HepG2 (cell line): ENCODE data around the gene B3GALT6. TPM values are rescaled to one million over a fixed set of nuclear protein-coding genes. Genes with fewer than 3 reads are reported as not detected.

Experiments used
- EZH2 ChIP-seq: conservative IDR thresholded peaks from 2 replicates; pipeline ENCODE4 v1.6.1; 2012; ENCODE audit warnings: mild to moderate bottlenecking, low read depth, low read length, moderate library complexity
- MAFF ChIP-seq: IDR thresholded peaks from 2 replicates; pipeline ENCODE4 v1.6.1; 2011; ENCODE audit warnings: low read depth, low read length, improper control_type of control experiment
- ZNF501 ChIP-seq: sonication (generic); formaldehyde crosslinking; IDR thresholded peaks from 2 replicates; pipeline ENCODE4 v1.5.1; 2020; ENCODE audit warnings: mild to moderate bottlenecking, moderate library complexity, missing genetic modification reagents
- ZNF550 ChIP-seq: sonication (generic); formaldehyde crosslinking; IDR thresholded peaks from 2 replicates; pipeline ENCODE4 v1.4.0; 2020; ENCODE audit warnings: mild to moderate bottlenecking, missing genetic modification reagents, borderline replicate concordance
- polyA plus RNA-seq, 8 experiments: library from polyadenylated mRNA; depleted of rRNA in 3 of 8; stranded (reverse) in 7 of 8; unstranded in 1 of 8; fragments of >200 nt; fragmentation: Illumina TruSeq in 4 of 8; extraction: Trizol in 4 of 8; gene quantifications; 2 replicates each; pipeline versions ENCODE4 v1.2.1 to v1.2.3, GENCODE V29; 2011 to 2016; ENCODE audit warnings: low read depth in 4 of 8, missing spikeins in 1 of 8, mixed read lengths in 1 of 8; ENCODE audit not compliant: insufficient read depth in 1 of 8
- total RNA-seq, 5 experiments: library from RNA; depleted of rRNA; stranded (reverse); fragments of >200 nt; fragmentation: Illumina TruSeq; extraction: Trizol; gene quantifications; 2 replicates each; pipeline ENCODE4 v1.2.3, GENCODE V29; 2016; ENCODE audit warnings: low read depth in 1 of 5
- TF ChIP-seq, protein P1 (sequence below): sonication (generic); formaldehyde crosslinking; IDR thresholded peaks from 2 replicates; pipeline ENCODE4 v1.5.0; 2020; ENCODE audit warnings: mild to moderate bottlenecking, missing genetic modification reagents, borderline replicate concordance
- TF ChIP-seq, protein P2 (sequence below): sonication (generic); formaldehyde crosslinking; IDR thresholded peaks from 2 replicates; pipeline ENCODE4 v1.4.0; 2020; ENCODE audit warnings: missing genetic modification reagents

The B3GALT6 gene
- total and polyA plus RNA-seq, 2 of the 13 experiments (the other 11 are each of a cell fraction or from before 2014, with no cell fraction given): 3.9 to 14.2 TPM

DNA sequence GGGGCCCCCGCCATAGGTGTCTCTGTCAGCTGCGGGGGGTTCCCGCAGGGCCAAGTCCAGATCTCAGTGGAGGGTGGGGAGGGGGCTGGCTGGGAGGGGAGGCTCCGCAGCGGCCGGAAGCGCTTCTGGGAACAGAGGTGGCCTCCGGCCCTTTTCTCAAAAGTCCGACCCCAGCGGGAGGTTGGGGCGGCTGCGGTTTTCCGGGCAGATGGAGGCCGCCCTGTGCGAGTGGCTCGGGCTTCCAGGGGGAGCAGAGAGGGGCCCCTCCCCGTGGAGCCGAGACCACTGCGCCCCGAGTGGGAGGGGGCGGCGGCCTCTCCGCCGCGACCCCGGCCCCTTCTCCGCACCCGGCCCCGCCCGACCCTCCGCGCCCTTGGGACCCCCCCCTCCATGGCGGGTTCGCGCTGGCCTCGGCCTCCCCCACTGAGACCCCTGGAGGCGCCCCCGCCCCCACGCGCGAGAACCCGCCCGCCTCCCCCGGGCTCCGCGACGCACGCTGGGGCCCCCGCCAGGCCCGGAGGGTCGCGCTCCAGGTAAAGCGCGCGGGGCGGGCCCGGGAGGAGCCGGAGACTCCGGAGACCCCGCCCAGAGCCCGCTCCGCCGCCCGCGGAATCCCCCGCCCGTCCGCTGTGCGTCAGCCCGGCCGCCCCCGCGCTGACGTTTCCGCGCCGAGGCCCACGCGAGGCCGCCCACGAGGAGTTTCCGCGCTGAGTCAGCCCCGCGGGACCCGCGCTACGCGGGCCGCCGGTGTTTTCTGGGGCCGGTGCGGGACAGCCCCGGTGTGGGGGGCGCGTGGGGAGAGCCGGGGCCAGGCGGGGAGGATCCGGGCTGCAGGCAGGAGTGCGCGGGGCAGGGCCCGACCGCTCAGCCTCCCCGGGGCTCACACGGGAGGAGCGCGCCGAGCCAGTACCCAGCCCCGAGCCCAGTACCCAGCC is 30.9 kb upstream of the B3GALT6 start (continued):
- TF ChIP-seq, protein P1, sequence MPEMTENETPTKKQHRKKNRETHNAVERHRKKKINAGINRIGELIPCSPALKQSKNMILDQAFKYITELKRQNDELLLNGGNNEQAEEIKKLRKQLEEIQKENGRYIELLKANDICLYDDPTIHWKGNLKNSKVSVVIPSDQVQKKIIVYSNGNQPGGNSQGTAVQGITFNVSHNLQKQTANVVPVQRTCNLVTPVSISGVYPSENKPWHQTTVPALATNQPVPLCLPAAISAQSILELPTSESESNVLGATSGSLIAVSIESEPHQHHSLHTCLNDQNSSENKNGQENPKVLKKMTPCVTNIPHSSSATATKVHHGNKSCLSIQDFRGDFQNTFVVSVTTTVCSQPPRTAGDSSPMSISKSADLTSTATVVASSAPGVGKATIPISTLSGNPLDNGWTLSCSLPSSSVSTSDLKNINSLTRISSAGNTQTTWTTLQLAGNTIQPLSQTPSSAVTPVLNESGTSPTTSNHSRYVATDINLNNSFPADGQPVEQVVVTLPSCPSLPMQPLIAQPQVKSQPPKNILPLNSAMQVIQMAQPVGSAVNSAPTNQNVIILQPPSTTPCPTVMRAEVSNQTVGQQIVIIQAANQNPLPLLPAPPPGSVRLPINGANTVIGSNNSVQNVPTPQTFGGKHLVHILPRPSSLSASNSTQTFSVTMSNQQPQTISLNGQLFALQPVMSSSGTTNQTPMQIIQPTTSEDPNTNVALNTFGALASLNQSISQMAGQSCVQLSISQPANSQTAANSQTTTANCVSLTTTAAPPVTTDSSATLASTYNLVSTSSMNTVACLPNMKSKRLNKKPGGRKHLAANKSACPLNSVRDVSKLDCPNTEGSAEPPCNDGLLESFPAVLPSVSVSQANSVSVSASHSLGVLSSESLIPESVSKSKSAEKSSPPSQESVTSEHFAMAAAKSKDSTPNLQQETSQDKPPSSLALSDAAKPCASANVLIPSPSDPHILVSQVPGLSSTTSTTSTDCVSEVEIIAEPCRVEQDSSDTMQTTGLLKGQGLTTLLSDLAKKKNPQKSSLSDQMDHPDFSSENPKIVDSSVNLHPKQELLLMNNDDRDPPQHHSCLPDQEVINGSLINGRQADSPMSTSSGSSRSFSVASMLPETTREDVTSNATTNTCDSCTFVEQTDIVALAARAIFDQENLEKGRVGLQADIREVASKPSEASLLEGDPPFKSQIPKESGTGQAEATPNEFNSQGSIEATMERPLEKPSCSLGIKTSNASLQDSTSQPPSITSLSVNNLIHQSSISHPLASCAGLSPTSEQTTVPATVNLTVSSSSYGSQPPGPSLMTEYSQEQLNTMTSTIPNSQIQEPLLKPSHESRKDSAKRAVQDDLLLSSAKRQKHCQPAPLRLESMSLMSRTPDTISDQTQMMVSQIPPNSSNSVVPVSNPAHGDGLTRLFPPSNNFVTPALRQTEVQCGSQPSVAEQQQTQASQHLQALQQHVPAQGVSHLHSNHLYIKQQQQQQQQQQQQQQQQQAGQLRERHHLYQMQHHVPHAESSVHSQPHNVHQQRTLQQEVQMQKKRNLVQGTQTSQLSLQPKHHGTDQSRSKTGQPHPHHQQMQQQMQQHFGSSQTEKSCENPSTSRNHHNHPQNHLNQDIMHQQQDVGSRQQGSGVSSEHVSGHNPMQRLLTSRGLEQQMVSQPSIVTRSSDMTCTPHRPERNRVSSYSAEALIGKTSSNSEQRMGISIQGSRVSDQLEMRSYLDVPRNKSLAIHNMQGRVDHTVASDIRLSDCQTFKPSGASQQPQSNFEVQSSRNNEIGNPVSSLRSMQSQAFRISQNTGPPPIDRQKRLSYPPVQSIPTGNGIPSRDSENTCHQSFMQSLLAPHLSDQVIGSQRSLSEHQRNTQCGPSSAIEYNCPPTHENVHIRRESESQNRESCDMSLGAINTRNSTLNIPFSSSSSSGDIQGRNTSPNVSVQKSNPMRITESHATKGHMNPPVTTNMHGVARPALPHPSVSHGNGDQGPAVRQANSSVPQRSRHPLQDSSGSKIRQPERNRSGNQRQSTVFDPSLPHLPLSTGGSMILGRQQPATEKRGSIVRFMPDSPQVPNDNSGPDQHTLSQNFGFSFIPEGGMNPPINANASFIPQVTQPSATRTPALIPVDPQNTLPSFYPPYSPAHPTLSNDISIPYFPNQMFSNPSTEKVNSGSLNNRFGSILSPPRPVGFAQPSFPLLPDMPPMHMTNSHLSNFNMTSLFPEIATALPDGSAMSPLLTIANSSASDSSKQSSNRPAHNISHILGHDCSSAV: no peak
- TF ChIP-seq ZNF550 (CRISPR knock-in tag) (no peak), ZNF501 (CRISPR knock-in tag) (no peak), MAFF (no peak), EZH2 (0 out of 2 replicates have a peak, but pooled peaks have one; percentile 6)
- TF ChIP-seq, protein P2, sequence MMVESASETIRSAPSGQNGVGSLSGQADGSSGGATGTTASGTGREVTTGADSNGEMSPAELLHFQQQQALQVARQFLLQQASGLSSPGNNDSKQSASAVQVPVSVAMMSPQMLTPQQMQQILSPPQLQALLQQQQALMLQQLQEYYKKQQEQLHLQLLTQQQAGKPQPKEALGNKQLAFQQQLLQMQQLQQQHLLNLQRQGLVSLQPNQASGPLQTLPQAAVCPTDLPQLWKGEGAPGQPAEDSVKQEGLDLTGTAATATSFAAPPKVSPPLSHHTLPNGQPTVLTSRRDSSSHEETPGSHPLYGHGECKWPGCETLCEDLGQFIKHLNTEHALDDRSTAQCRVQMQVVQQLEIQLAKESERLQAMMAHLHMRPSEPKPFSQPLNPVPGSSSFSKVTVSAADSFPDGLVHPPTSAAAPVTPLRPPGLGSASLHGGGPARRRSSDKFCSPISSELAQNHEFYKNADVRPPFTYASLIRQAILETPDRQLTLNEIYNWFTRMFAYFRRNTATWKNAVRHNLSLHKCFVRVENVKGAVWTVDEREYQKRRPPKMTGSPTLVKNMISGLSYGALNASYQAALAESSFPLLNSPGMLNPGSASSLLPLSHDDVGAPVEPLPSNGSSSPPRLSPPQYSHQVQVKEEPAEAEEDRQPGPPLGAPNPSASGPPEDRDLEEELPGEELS (CRISPR knock-in tag): no peak
